Activated naive CD8-positive, alpha-beta T cell treated with anti-CD3 and anti-CD28 coated beads, Interleukin-2, amount 50 U/mL, for 24 hours (primary cell): ENCODE data around the gene HMBS.
A peak's percentile ranks its signal among the peaks of the same experiment; 100 is the strongest.
"Not testable (repeated sequence)": the region's sequence is repeated elsewhere in the genome, so short reads cannot be mapped to it uniquely, and the experiment has no call there.

Experiments used
- ATAC-seq: fragments of 150-1000 bp; cut with Tn5 transposase; one replicate; pipeline ENCODE4 v1.10.0; 2021
- DNase-seq: peaks from one replicate; pipeline ENCODE4 v3.0.0; 2021
- H3K27ac Mint-ChIP-seq: one replicate; pipeline ENCODE4 v1.8.0; 2021; ENCODE audit warnings: mild to moderate bottlenecking, mixed read lengths
- H3K27me3 Mint-ChIP-seq: one replicate; pipeline ENCODE4 v1.8.0; 2021; ENCODE audit warnings: mixed read lengths
- H3K36me3 Mint-ChIP-seq: one replicate; pipeline ENCODE4 v1.8.0; 2021; ENCODE audit warnings: low read depth, mixed read lengths
- H3K4me1 Mint-ChIP-seq: one replicate; pipeline ENCODE4 v1.8.0; 2021; ENCODE audit warnings: mixed read lengths
- H3K4me3 Mint-ChIP-seq: one replicate; pipeline ENCODE4 v1.8.0; 2021; ENCODE audit warnings: mild to moderate bottlenecking, moderate library complexity, mixed read lengths
- H3K9me3 Mint-ChIP-seq: one replicate; pipeline ENCODE4 v1.8.0; 2021; ENCODE audit warnings: mixed read lengths

Gene HMBS

DNA sequence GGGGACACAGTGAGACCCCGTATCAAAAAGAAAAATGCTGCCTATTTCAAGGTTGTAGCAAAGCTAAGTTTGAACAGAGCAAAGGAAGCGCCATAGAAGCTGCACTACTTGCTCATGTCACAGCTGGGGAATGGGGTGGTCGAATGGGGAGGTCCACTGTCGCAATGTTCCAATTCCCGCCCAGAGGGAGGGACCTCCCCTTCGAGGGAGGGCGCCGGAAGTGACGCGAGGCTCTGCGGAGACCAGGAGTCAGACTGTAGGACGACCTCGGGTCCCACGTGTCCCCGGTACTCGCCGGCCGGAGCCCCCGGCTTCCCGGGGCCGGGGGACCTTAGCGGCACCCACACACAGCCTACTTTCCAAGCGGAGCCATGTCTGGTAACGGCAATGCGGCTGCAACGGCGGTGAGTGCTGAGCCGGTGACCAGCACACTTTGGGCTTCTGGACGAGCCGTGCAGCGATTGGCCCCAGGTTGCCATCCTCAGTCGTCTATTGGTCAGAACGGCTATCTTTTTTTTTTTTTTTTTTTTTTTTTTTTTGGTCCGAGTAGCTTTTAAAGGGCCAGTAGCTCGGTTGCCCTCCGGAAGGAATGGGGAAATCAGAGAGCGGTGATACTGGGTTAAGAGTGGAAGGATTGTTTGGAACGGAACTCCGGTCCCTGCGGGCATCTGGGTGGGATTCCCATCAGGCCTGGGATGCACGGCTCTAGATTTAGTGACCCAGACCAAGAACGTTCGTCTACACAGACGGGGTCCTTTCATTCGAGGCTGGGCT lies at the start of gene HMBS:
TSS of gene HMBS (plus strand) at position 219 of the 774 bp plus-strand sequence. CDS start at position 372, 153 bp downstream.
- Mint-ChIP-seq H3K36me3 (peaks cover 13% of the 10 kb centered on the region), H3K4me1 (peaks cover 30% of the 10 kb centered on the region), H3K27ac (peak within 1 kb of the TSS; percentile 96), H3K4me3 (peak within 1 kb of the TSS; percentile 97), H3K9me3 (no peaks in the 10 kb centered on the region), H3K27me3 (no peaks in the 10 kb centered on the region)
- peak; percentile 93 for ATAC-seq
- peak; percentile 92 for DNase-seq

DNA sequence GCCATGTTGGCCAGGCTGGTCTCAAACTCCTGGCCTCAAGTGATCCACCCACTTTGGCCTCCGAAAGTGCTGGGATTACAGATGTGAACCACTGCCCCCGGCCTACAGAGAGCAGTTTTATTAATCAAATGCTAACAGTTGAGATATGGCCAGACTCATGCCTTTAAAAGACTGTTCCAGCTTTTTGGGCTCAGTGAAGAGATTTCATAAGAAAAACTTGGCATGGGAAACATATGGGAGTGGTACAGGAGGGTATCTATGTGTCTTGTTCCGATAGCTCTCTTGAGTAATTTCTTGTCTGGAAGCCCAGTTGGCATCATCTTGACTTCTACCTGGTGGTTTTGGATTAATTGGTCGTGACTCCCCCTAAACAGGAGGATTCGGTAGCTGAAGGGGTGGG lies 45.8 kb upstream of the HMBS start:
- Mint-ChIP-seq H3K4me1 (peaks cover 8% of the 10 kb centered on the region), H3K36me3 (no peaks in the 10 kb centered on the region), H3K27ac (no peak overlapping the region), H3K4me3 (no peak overlapping the region), H3K9me3 (no peaks in the 10 kb centered on the region), H3K27me3 (no peaks in the 10 kb centered on the region)
- no peak for ATAC-seq
- DNase-seq, result no peak

DNA sequence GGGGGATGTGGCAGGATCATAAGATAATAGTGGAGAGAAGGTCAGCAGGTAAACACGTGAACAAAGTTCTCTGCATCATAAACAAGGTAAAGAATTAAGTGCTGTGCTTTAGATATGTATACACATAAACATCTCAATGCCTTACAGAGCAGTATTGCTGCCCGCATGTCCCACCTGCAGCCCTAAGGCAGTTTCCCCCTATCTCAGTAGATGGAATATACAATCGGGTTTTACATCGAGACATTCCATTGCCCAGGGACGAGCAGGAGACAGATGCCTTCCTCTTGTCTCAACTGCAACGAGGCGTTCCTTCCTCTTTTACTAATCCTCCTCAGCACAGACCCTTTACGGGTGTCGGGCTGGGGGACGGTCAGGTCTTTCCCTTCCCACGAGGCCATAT lies 45.2 kb upstream of the HMBS start:
- not testable (repeated sequence) for DNase-seq, H3K4me3 Mint-ChIP-seq, H3K27me3 Mint-ChIP-seq, H3K9me3 Mint-ChIP-seq, H3K4me1 Mint-ChIP-seq, H3K36me3 Mint-ChIP-seq, H3K27ac Mint-ChIP-seq, ATAC-seq

- peak; percentile 47 for ATAC-seq
- Mint-ChIP-seq H3K27ac (no peak overlapping the region), H3K27me3 (no peaks in the 10 kb centered on the region)
Observed at GRCh38 chr11:119041821-119042514, 42.7 kb upstream of the HMBS start.

DNA sequence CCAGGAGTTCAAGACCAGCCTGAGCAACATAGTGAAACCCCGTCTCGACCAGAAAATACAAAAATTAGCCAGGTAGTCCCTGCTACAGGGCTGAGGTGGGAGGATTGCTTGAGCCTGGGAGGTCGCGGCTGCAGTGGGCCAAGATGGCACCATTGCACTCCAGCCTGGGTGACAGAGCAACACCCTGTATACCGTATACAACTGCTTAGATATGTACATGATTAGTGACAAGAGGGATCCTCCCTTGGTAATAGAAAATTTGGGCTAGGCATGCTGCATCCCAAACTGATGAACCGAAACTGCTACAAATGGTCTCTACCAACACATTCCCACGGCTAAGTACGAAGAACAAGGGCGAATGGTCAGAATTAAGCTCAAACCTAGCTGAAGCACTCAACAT lies 41.8 kb upstream of the HMBS start:
- Mint-ChIP-seq H3K36me3 (peaks cover 17% of the 10 kb centered on the region), H3K4me1 (peaks cover 8% of the 10 kb centered on the region), H3K4me3 (no peak overlapping the region), H3K9me3 (no peaks in the 10 kb centered on the region), H3K27me3 (no peaks in the 10 kb centered on the region), H3K27ac (no peak overlapping the region)
- DNase-seq, result no peak
- no peak for ATAC-seq

More at GRCh38 chr11:119041821-119042514, 42.7 kb upstream of the HMBS start:
- Mint-ChIP-seq H3K4me3 (no peak overlapping the region), H3K36me3 (peaks cover 9% of the 10 kb centered on the region), H3K4me1 (peaks cover 8% of the 10 kb centered on the region), H3K9me3 (no peaks in the 10 kb centered on the region)
- no peak for DNase-seq

GRCh38 chr11:119044708-119045107 lies 40.0 kb upstream of the HMBS start:
- H3K4me3 Mint-ChIP-seq, result no peak overlapping the region
- peaks cover 30% of the 10 kb centered on the region for H3K36me3 Mint-ChIP-seq
- H3K27me3 Mint-ChIP-seq, result no peaks in the 10 kb centered on the region
- DNase-seq, result no peak
- H3K4me1 Mint-ChIP-seq, result peaks cover 8% of the 10 kb centered on the region
- no peak overlapping the region for H3K27ac Mint-ChIP-seq
- no peak for ATAC-seq
- no peaks in the 10 kb centered on the region for H3K9me3 Mint-ChIP-seq

- H3K27me3 Mint-ChIP-seq, result no peaks in the 10 kb centered on the region
- no peaks in the 10 kb centered on the region for H3K9me3 Mint-ChIP-seq
- H3K27ac Mint-ChIP-seq, result no peak overlapping the region
- ATAC-seq (no peak), DNase-seq (no peak)
- H3K36me3 Mint-ChIP-seq, result peaks cover 43% of the 10 kb centered on the region
- no peak overlapping the region for H3K4me3 Mint-ChIP-seq
- H3K4me1 Mint-ChIP-seq, result peaks cover 14% of the 10 kb centered on the region
Observed at GRCh38 chr11:119046489-119046888, 38.2 kb upstream of the HMBS start.

- DNase-seq (no peak), ATAC-seq (no peak)
- Mint-ChIP-seq H3K9me3 (no peaks in the 10 kb centered on the region), H3K27ac (no peak overlapping the region), H3K27me3 (no peaks in the 10 kb centered on the region), H3K4me1 (peaks cover 15% of the 10 kb centered on the region), H3K36me3 (peaks cover 49% of the 10 kb centered on the region), H3K4me3 (no peak overlapping the region)
Observed at GRCh38 chr11:119047205-119047604, 37.5 kb upstream of the HMBS start.

- Mint-ChIP-seq H3K36me3 (peaks cover 62% of the 10 kb centered on the region), H3K4me1 (peaks cover 22% of the 10 kb centered on the region), H3K27me3 (no peaks in the 10 kb centered on the region), H3K9me3 (no peaks in the 10 kb centered on the region), H3K4me3 (no peak overlapping the region), H3K27ac (no peak overlapping the region)
- ATAC-seq (no peak), DNase-seq (no peak)
Observed at GRCh38 chr11:119048644-119049043, 36.0 kb upstream of the HMBS start.

DNA sequence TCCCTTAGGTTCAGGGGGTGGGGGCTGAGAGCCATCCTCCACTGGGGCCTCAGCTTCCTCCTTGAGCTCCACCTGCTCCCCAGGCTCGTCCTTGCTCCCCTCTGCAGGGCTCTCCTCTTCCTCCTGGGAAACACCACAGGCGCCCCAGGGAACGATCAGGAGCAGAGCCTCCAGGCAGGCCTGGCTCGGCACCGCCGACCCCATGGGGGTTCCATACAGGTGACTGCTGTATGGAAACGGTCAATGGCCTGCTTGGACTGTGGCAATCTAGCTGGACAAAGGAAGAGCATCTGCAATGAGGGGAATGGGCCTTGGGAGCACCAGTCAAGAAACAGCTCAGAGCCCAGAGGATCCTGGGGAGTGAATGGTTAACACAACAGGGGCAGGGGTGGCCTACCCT lies 35.6 kb upstream of the HMBS start:
- Mint-ChIP-seq H3K4me3 (no peak overlapping the region), H3K36me3 (peaks cover 66% of the 10 kb centered on the region), H3K4me1 (peaks cover 22% of the 10 kb centered on the region), H3K9me3 (no peaks in the 10 kb centered on the region), H3K27me3 (no peaks in the 10 kb centered on the region), H3K27ac (no peak overlapping the region)
- DNase-seq, result no peak
- no peak for ATAC-seq

GRCh38 chr11:119051440-119052162 lies 33.1 kb upstream of the HMBS start:
- Mint-ChIP-seq H3K4me3 (peak overlapping the region; percentile 36), H3K9me3 (no peaks in the 10 kb centered on the region), H3K27ac (no peak overlapping the region), H3K36me3 (peaks cover 79% of the 10 kb centered on the region), H3K4me1 (peaks cover 37% of the 10 kb centered on the region), H3K27me3 (no peaks in the 10 kb centered on the region)
- ATAC-seq (peak; percentile 55), DNase-seq (no peak)

GRCh38 chr11:119052163-119052814 lies 32.4 kb upstream of the HMBS start:
- ATAC-seq, result no peak
- peaks cover 73% of the 10 kb centered on the region for H3K36me3 Mint-ChIP-seq

GRCh38 chr11:119054418-119054817 lies 30.3 kb upstream of the HMBS start:
- peaks cover 63% of the 10 kb centered on the region for H3K36me3 Mint-ChIP-seq
- no peak for ATAC-seq
- no peak for DNase-seq
- H3K27me3 Mint-ChIP-seq, result no peaks in the 10 kb centered on the region
- no peaks in the 10 kb centered on the region for H3K9me3 Mint-ChIP-seq
- H3K4me3 Mint-ChIP-seq, result no peak overlapping the region
- H3K27ac Mint-ChIP-seq, result no peak overlapping the region
- peaks cover 50% of the 10 kb centered on the region for H3K4me1 Mint-ChIP-seq

More at GRCh38 chr11:119052163-119052814, 32.4 kb upstream of the HMBS start:
- H3K27me3 Mint-ChIP-seq, result no peaks in the 10 kb centered on the region
- H3K4me3 Mint-ChIP-seq, result no peak overlapping the region
- no peak overlapping the region for H3K27ac Mint-ChIP-seq
- no peaks in the 10 kb centered on the region for H3K9me3 Mint-ChIP-seq
- DNase-seq, result no peak
- peaks cover 37% of the 10 kb centered on the region for H3K4me1 Mint-ChIP-seq

DNA sequence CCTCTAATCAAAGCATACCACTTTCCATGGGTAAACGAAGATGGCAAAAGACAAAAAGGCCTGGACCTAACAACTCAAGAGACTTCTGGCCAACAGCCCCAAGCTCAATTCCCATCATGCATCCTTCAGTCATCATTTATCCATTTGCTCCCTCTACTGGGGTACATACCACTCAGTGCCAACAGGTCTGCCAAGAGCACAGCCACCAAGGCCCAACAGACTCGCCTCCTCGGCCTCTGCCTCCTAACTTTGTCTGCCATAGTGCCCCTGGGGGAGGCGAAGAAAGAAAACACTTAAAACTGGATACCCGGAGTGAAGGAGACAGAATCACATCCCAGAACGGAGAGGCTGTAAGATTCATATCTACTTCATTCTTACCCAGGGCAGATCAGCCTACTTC lies 28.8 kb upstream of the HMBS start:
- Mint-ChIP-seq H3K4me3 (peak overlapping the region; percentile 95), H3K36me3 (peaks cover 51% of the 10 kb centered on the region), H3K4me1 (peaks cover 49% of the 10 kb centered on the region), H3K27ac (peak overlapping the region; percentile 85), H3K9me3 (no peaks in the 10 kb centered on the region), H3K27me3 (no peaks in the 10 kb centered on the region)
- ATAC-seq (no peak), DNase-seq (peak; percentile 19)
